DOHH2 (cell line): ENCODE results near the gene ZNF385B.

Source experiments
- H3F3A ChIP-seq: fragments of 200-600 bp; sonication (generic), shearing (Covaris generic); 2 replicates; pipeline ENCODE4 v1.6.0; 2016; ENCODE audit warnings: antibody characterized with exemption, mild to moderate bottlenecking; ENCODE audit not compliant: control insufficient read depth, insufficient read depth
- H3K27ac ChIP-seq: fragments of 200-600 bp; sonication (generic); 2 replicates; pipeline ENCODE4 v1.5.1; 2014; ENCODE audit warnings: low read depth, mild to moderate bottlenecking, low read length, moderate library complexity
- H3K27me3 ChIP-seq: fragments of 200-600 bp; sonication (generic); 2 replicates; pipeline ENCODE4 v1.6.1; 2014; ENCODE audit warnings: mild to moderate bottlenecking, low read length, mixed read lengths; ENCODE audit not compliant: control insufficient read depth
- H3K36me3 ChIP-seq: fragments of 200-600 bp; sonication (generic); 2 replicates; pipeline ENCODE4 v1.6.1; 2014; ENCODE audit warnings: mild to moderate bottlenecking, low read length, moderate library complexity, mixed read lengths; ENCODE audit not compliant: control insufficient read depth
- H3K4me1 ChIP-seq: fragments of 200-600 bp; sonication (generic); 2 replicates; pipeline ENCODE4 v1.6.1; 2014; ENCODE audit warnings: mild to moderate bottlenecking, low read length, mixed read lengths; ENCODE audit not compliant: control insufficient read depth
- H3K4me2 ChIP-seq: fragments of 200-600 bp; sonication (generic); 2 replicates; pipeline ENCODE4 v1.6.0; 2014; ENCODE audit warnings: mild to moderate bottlenecking, low read length, moderate library complexity
- H3K4me3 ChIP-seq: fragments of 200-600 bp; sonication (generic); 2 replicates; pipeline ENCODE4 v1.5.1; 2014; ENCODE audit warnings: mild to moderate bottlenecking, low read length, mixed read lengths
- H3K79me2 ChIP-seq: fragments of 200-600 bp; sonication (generic); 2 replicates; pipeline ENCODE4 v1.6.1; 2014; ENCODE audit warnings: mild to moderate bottlenecking, low read length, mixed read lengths; ENCODE audit not compliant: control insufficient read depth
- H3K9me2 ChIP-seq: fragments of 200-600 bp; sonication (generic); replicated peaks from 2 replicates; pipeline ENCODE4 v1.6.1; 2014; ENCODE audit warnings: mild to moderate bottlenecking, low read length, mixed read lengths; ENCODE audit not compliant: control insufficient read depth
- H3K9me3 ChIP-seq: fragments of 200-600 bp; sonication (generic); 2 replicates; pipeline ENCODE4 v1.6.1; 2014; ENCODE audit warnings: antibody characterized with exemption, low read length, mixed read lengths; ENCODE audit not compliant: control insufficient read depth, insufficient read depth
- H4K20me1 ChIP-seq: fragments of 200-600 bp; sonication (generic); 2 replicates; pipeline ENCODE4 v1.6.0; 2014; ENCODE audit warnings: low read depth, mild to moderate bottlenecking, antibody characterized with exemption, low read length, moderate library complexity; ENCODE audit not compliant: control insufficient read depth, insufficient read depth
- CTCF ChIP-seq: fragments of 200-600 bp; sonication (generic); IDR thresholded peaks from one replicate; pipeline ENCODE4 v1.5.1; 2014; ENCODE audit warnings: antibody characterized with exemption, mild to moderate bottlenecking, low read depth, low read length; ENCODE audit not compliant: poor library complexity, severe bottlenecking
- EZH2phosphoT487 ChIP-seq: fragments of 200-600 bp; sonication (generic); IDR thresholded peaks from 2 replicates; pipeline ENCODE4 v1.6.1; 2017; ENCODE audit warnings: borderline replicate concordance, mild to moderate bottlenecking, antibody characterized with exemption, low read length, moderate library complexity, mixed read lengths

ZNF385B gene

GRCh38 chr2:179455824-179456223, 405.6 kb downstream of the ZNF385B start:
- H3F3A ChIP-seq = no peaks in the 10 kb centered on the region
- H3K27me3 ChIP-seq = no peaks in the 10 kb centered on the region
- H3K79me2 ChIP-seq = no peaks in the 10 kb centered on the region
- no peaks in the 10 kb centered on the region for H4K20me1 ChIP-seq
- no peaks in the 10 kb centered on the region for H3K9me3 ChIP-seq
- H3K4me2 ChIP-seq = no peak overlapping the region
- no peak overlapping the region for H3K27ac ChIP-seq
- no peaks in the 10 kb centered on the region for H3K4me1 ChIP-seq
- H3K4me3 ChIP-seq = no peak overlapping the region
- no peaks in the 10 kb centered on the region for H3K9me2 ChIP-seq
- no peaks in the 10 kb centered on the region for H3K36me3 ChIP-seq
- TF ChIP-seq EZH2phosphoT487 (no peak), CTCF (no peak)

- H3K27ac ChIP-seq = no peak overlapping the region
Measured at GRCh38 chr2:179455172-179455524, 406.3 kb downstream of the ZNF385B start.

GRCh38 chr2:179454443-179455171, 406.8 kb downstream of the ZNF385B start:
- no peaks in the 10 kb centered on the region for H3K4me1 ChIP-seq
- no peaks in the 10 kb centered on the region for H3K9me2 ChIP-seq
- no peaks in the 10 kb centered on the region for H4K20me1 ChIP-seq
- no peak overlapping the region for H3K27ac ChIP-seq
- H3K36me3 ChIP-seq = no peaks in the 10 kb centered on the region
- H3K27me3 ChIP-seq = no peaks in the 10 kb centered on the region
- H3K4me2 ChIP-seq = no peak overlapping the region
- H3K79me2 ChIP-seq = no peaks in the 10 kb centered on the region
- no peaks in the 10 kb centered on the region for H3F3A ChIP-seq
- no peak for TF ChIP-seq CTCF
- TF ChIP-seq EZH2phosphoT487 = no peak
- no peaks in the 10 kb centered on the region for H3K9me3 ChIP-seq
- H3K4me3 ChIP-seq = no peak overlapping the region

More at GRCh38 chr2:179455172-179455524, 406.3 kb downstream of the ZNF385B start:
- no peak for TF ChIP-seq CTCF
- no peak for TF ChIP-seq EZH2phosphoT487
- Histone ChIP-seq H3K27me3 (no peaks in the 10 kb centered on the region), H3K4me3 (no peak overlapping the region), H3F3A (no peaks in the 10 kb centered on the region), H3K9me3 (no peaks in the 10 kb centered on the region), H3K4me1 (no peaks in the 10 kb centered on the region), H4K20me1 (no peaks in the 10 kb centered on the region), H3K9me2 (no peaks in the 10 kb centered on the region), H3K79me2 (no peaks in the 10 kb centered on the region), H3K4me2 (no peak overlapping the region), H3K36me3 (no peaks in the 10 kb centered on the region)
